Epidermal melanocyte (primary cell): ENCODE data around the gene DMD.

Experiments used
- DNase-seq: peaks from one replicate; pipeline ENCODE4 v3.0.0; 2011; ENCODE audit warnings: low spot score; ENCODE audit not compliant: insufficient read length

DMD gene

GRCh38 chrX:31139961-31140360 lies 2071.4 kb downstream of the DMD start:
- no peak for DNase-seq

GRCh38 chrX:31138124-31138523 lies 2073.2 kb downstream of the DMD start:
- DNase-seq: no peak

GRCh38 chrX:31136144-31136611 lies 2075.2 kb downstream of the DMD start:
- no peak for DNase-seq

GRCh38 chrX:31132821-31133241 lies 2078.5 kb downstream of the DMD start:
- no peak for DNase-seq

GRCh38 chrX:31130457-31131220 lies 2080.7 kb downstream of the DMD start:
- no peak for DNase-seq

- no peak for DNase-seq
These were observed 2082.5 kb downstream of the DMD start for GRCh38 chrX:31128855-31129254.

GRCh38 chrX:31127716-31128115 lies 2083.6 kb downstream of the DMD start:
- DNase-seq: no peak

- DNase-seq: no peak
These were observed 2085.1 kb downstream of the DMD start for GRCh38 chrX:31126205-31126604.

GRCh38 chrX:31124536-31124935 lies 2086.8 kb downstream of the DMD start:
- no peak for DNase-seq

- DNase-seq: no peak
These were observed 2088.0 kb downstream of the DMD start for GRCh38 chrX:31123335-31123734.

GRCh38 chrX:31117266-31117665 lies 2094.1 kb downstream of the DMD start:
- no peak for DNase-seq

- no peak for DNase-seq
These were observed 2096.0 kb downstream of the DMD start for GRCh38 chrX:31115398-31115797.

- DNase-seq: no peak
These were observed 2096.5 kb downstream of the DMD start for GRCh38 chrX:31114858-31115257.

GRCh38 chrX:31112226-31112999 lies 2098.9 kb downstream of the DMD start:
- DNase-seq: no peak

- no peak for DNase-seq
These were observed 2100.7 kb downstream of the DMD start for GRCh38 chrX:31110657-31111056.

- DNase-seq: no peak
These were observed 2111.7 kb downstream of the DMD start for GRCh38 chrX:31099536-31100090.

GRCh38 chrX:31098079-31098478 lies 2113.3 kb downstream of the DMD start:
- no peak for DNase-seq

- no peak for DNase-seq
These were observed 2117.7 kb downstream of the DMD start for GRCh38 chrX:31093639-31093975.

- DNase-seq: no peak
These were observed 2118.2 kb downstream of the DMD start for GRCh38 chrX:31092970-31093638.

GRCh38 chrX:31092476-31092875 lies 2118.9 kb downstream of the DMD start:
- no peak for DNase-seq

GRCh38 chrX:31091819-31092218 lies 2119.5 kb downstream of the DMD start:
- no peak for DNase-seq

GRCh38 chrX:31074522-31074921 lies 2136.8 kb downstream of the DMD start:
- DNase-seq: no peak
